Brain microvascular endothelial cell (primary cell): ENCODE measurements around the gene TLR3.
"Not testable (repeated sequence)": the region's sequence is repeated elsewhere in the genome, so short reads cannot be mapped to it uniquely, and the experiment has no call there.

Experiments used
- DNase-seq: peaks from one replicate; pipeline ENCODE4 v3.0.0-alpha.2; 2020
- H3K27ac ChIP-seq: fragments of 250-450 bp; sonication (Bioruptor Pico); 2 replicates; pipeline ENCODE4 v1.5.1; 2020; ENCODE audit warnings: mild to moderate bottlenecking, moderate library complexity
- H3K27me3 ChIP-seq: fragments of 250-450 bp; sonication (Bioruptor Pico); replicated peaks from 2 replicates; pipeline ENCODE4 v1.5.1; 2020; ENCODE audit warnings: mild to moderate bottlenecking
- H3K36me3 ChIP-seq: fragments of 250-450 bp; sonication (Bioruptor Pico); replicated peaks from 2 replicates; pipeline ENCODE4 v1.5.1; 2020; ENCODE audit warnings: mild to moderate bottlenecking
- H3K4me3 ChIP-seq: 2 replicates; pipeline ENCODE4 v1.5.1; 2011; ENCODE audit warnings: low read depth, mild to moderate bottlenecking, control low read depth, low read length, moderate library complexity
- CTCF ChIP-seq: IDR thresholded peaks from 2 replicates; pipeline ENCODE4 v1.5.1; 2011; ENCODE audit warnings: low read depth, mild to moderate bottlenecking, moderate library complexity, low read length, control low read depth, inconsistent platforms; ENCODE audit errors: missing control alignments
- in situ Hi-C: cut with HindIII; loops from 2 replicates; pipeline ENCODE4 v1.10.0; 2017; ENCODE audit warnings: low sequenced_read_pairs, low pct_ligation_motif_present

TLR3 gene

GRCh38 chr4:186037692-186038658 is 31.0 kb upstream of the TLR3 start:
- no peaks in the 10 kb centered on the region for H3K27me3 ChIP-seq
- H3K4me3 ChIP-seq, result no peak overlapping the region
- peak; percentile 73 for DNase-seq
- no peak overlapping the region for H3K27ac ChIP-seq
- in situ Hi-C loops, result no loop called here
- TF ChIP-seq CTCF, result peak; percentile 68
- no peaks in the 10 kb centered on the region for H3K36me3 ChIP-seq

DNA sequence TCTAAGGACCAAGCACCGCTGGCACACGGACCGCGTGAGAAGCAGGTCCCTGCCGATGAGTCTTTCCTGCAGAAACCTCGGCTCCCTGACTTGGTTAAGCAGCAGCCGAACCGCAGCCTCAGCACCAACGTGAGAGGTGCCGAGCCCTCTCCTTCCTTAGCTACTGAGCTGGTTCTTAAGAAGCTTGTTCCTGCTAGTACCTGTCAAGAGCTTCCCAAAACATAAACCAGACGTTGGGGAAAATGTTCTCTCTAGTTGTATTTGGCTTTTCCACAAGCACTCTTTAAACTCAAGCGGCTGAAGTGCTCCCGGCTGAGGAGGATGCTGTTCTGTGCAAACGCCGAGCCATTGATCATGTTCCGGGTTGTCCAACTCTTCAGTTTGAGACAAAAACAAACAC is 29.3 kb upstream of the TLR3 start:
- Histone ChIP-seq H3K36me3 (no peaks in the 10 kb centered on the region), H3K27ac (no peak overlapping the region), H3K27me3 (no peaks in the 10 kb centered on the region), H3K4me3 (no peak overlapping the region)
- DNase-seq, result no peak
- in situ Hi-C loops, result no loop called here
- TF ChIP-seq CTCF, result no peak

- in situ Hi-C loops, result no loop called here
- no peak for DNase-seq
- no peaks in the 10 kb centered on the region for H3K36me3 ChIP-seq
- H3K4me3 ChIP-seq, result no peak overlapping the region
- no peak overlapping the region for H3K27ac ChIP-seq
- no peaks in the 10 kb centered on the region for H3K27me3 ChIP-seq
- no peak for TF ChIP-seq CTCF
Measured at GRCh38 chr4:186040316-186040715, 28.6 kb upstream of the TLR3 start.

GRCh38 chr4:186047501-186047900 is 21.5 kb upstream of the TLR3 start:
- DNase-seq, H3K27me3 ChIP-seq, H3K36me3 ChIP-seq, H3K27ac ChIP-seq, in situ Hi-C loops, H3K4me3 ChIP-seq: not testable (repeated sequence)

DNA sequence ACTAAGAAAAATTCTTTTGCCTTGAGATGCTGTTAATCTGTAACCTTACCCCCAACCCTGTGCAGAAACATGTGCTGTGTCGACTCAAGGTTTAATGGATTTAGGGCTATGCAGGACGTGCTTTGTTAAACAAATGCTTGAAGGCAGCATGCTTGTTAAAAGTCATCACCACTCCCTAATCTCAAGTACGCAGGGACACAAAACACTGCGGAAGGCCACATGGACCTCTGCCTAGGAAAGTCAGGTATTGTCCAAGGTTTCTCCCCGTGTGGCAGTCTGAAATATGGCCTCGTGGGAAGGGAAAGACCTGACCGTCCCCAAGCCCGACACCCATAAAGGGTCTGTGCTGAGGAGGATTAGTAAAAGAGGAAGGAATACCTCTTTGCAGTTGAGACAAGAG is 18.8 kb upstream of the TLR3 start:
- H3K27ac ChIP-seq, H3K4me3 ChIP-seq, H3K36me3 ChIP-seq, DNase-seq, H3K27me3 ChIP-seq, in situ Hi-C loops: not testable (repeated sequence)

- in situ Hi-C loops, result no loop called here
- H3K36me3 ChIP-seq, result no peaks in the 10 kb centered on the region
- H3K4me3 ChIP-seq, result no peak overlapping the region
- no peak for DNase-seq
- no peak overlapping the region for H3K27ac ChIP-seq
- no peaks in the 10 kb centered on the region for H3K27me3 ChIP-seq
- TF ChIP-seq CTCF, result no peak
Measured at GRCh38 chr4:186051096-186051495, 17.9 kb upstream of the TLR3 start.
